Nephron progenitor cell (in vitro differentiated cells): Measurements from ENCODE around the gene SCAMP5.
A peak's percentile ranks its signal among the peaks of the same experiment; 100 is the strongest.

Experiments
- DNase-seq: peaks from one replicate; pipeline ENCODE4 v3.0.0; 2021
- H3K27ac Mint-ChIP-seq: 2 replicates; pipeline ENCODE4 v1.8.0; 2021; ENCODE audit warnings: mild to moderate bottlenecking, moderate library complexity, mixed read lengths
- H3K27me3 Mint-ChIP-seq: 2 replicates; pipeline ENCODE4 v1.8.0; 2021; ENCODE audit warnings: mild to moderate bottlenecking, low read depth, mixed read lengths; ENCODE audit not compliant: poor library complexity
- H3K36me3 Mint-ChIP-seq: 2 replicates; pipeline ENCODE4 v1.8.0; 2021; ENCODE audit warnings: low read depth, mixed read lengths
- H3K4me1 Mint-ChIP-seq: 2 replicates; pipeline ENCODE4 v1.8.0; 2021; ENCODE audit warnings: mixed read lengths
- H3K4me3 Mint-ChIP-seq: 2 replicates; pipeline ENCODE4 v1.8.0; 2021; ENCODE audit warnings: mild to moderate bottlenecking, moderate library complexity, mixed read lengths
- H3K9me3 Mint-ChIP-seq: 2 replicates; pipeline ENCODE4 v1.8.0; 2021; ENCODE audit warnings: mild to moderate bottlenecking, moderate library complexity, mixed read lengths
- TF ChIP-seq, protein P1 (sequence below): fragments of 200-600 bp; sonication (generic); IDR thresholded peaks from 2 replicates; pipeline ENCODE4 v1.5.0; 2021; ENCODE audit warnings: antibody characterized with exemption

The SCAMP5 gene

DNA sequence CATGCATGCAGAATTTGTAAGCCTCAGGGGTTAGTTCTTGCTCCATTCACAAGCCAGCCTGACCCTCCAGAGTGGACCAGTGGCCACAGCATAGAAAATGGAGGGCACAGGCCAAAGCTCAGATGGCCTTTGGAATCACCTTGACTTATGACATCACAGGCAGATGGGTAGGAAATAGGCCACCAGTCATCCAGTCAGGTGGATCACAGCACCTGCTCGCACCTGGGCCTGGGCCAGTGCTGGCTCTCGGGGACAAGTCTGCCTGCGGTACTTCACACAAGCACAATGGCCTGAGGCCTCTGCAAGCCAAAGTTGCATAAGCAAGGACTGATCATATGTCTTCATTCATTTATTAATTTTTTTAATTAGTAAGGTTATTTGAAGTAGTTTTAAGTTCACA lies 67.3 kb downstream of the SCAMP5 start:
- Mint-ChIP-seq H3K36me3 (peaks cover 31% of the 10 kb centered on the region), H3K9me3 (peaks cover 26% of the 10 kb centered on the region), H3K4me1 (peaks cover 35% of the 10 kb centered on the region), H3K4me3 (no peak overlapping the region), H3K27me3 (no peaks in the 10 kb centered on the region), H3K27ac (no peak overlapping the region)
- TF ChIP-seq, protein P1, sequence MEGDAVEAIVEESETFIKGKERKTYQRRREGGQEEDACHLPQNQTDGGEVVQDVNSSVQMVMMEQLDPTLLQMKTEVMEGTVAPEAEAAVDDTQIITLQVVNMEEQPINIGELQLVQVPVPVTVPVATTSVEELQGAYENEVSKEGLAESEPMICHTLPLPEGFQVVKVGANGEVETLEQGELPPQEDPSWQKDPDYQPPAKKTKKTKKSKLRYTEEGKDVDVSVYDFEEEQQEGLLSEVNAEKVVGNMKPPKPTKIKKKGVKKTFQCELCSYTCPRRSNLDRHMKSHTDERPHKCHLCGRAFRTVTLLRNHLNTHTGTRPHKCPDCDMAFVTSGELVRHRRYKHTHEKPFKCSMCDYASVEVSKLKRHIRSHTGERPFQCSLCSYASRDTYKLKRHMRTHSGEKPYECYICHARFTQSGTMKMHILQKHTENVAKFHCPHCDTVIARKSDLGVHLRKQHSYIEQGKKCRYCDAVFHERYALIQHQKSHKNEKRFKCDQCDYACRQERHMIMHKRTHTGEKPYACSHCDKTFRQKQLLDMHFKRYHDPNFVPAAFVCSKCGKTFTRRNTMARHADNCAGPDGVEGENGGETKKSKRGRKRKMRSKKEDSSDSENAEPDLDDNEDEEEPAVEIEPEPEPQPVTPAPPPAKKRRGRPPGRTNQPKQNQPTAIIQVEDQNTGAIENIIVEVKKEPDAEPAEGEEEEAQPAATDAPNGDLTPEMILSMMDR: no peak
- no peak for DNase-seq

DNA sequence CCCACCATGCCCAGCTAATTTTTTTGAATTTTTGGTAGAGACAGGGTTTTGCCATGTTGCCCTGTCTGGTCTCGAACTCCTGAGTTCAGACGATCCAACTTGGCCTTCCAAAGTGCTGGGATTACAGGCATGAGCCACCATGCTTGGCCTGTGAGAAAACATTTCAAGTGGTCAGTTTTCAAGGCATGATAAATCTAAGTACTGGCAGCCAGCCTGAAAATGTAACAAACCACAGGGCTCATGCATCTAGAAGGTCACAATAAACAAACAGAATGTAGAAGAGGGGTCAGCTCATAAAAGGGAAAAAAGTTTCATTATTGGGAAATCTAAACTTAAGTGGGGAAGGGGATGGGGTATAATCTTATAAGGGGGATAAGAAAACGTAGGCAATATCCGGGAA lies 68.0 kb downstream of the SCAMP5 start:
- TF ChIP-seq, protein P1: no peak
- Mint-ChIP-seq H3K27ac (no peak overlapping the region), H3K4me1 (peaks cover 30% of the 10 kb centered on the region), H3K4me3 (peak overlapping the region; percentile 16), H3K27me3 (no peaks in the 10 kb centered on the region), H3K36me3 (peaks cover 28% of the 10 kb centered on the region), H3K9me3 (peaks cover 26% of the 10 kb centered on the region)
- no peak for DNase-seq

DNA sequence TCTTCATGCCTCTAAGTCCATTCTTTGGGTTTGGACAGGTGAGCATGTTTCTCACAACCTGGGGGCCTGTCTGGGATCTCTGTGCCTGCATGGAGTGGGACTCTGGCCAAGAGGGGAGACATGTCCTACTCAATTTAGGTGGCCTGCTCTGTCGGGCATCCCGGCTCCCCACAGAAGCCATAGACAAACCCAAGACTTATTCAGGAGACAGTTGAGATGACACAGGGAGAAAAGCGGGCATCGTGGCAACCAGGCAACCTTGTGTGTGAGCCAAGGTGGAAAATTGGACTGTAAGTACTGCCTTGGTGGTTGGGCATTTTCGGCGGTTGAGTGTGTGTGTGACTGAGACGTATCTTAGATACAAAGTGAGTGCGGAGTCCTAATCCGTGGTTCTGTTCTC lies 68.5 kb downstream of the SCAMP5 start:
- TF ChIP-seq, protein P1: no peak
- Mint-ChIP-seq H3K27me3 (no peaks in the 10 kb centered on the region), H3K4me1 (peaks cover 27% of the 10 kb centered on the region), H3K27ac (peak overlapping the region; percentile 77), H3K4me3 (no peak overlapping the region), H3K36me3 (peaks cover 28% of the 10 kb centered on the region), H3K9me3 (peaks cover 26% of the 10 kb centered on the region)
- no peak for DNase-seq

DNA sequence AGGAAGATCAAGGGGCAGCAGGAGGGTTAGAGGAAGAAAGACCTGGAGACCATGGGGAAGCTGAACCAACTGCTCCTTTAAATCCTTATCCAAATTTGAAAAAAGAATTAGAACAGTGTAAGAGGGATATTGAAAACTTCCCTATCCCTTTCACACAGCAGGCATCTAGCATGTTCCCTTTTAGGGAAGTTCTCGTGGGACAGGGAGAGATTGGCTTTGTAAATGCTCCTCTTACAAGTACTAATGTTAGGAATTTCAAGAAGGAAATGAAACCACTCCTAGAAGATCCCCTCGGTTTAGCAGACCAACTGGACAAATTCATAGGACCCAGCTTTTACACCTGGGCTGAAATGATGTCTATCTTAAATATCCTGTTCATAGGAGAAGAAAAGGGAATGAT lies 69.5 kb downstream of the SCAMP5 start:
- no peak for DNase-seq
- Mint-ChIP-seq H3K36me3 (peaks cover 28% of the 10 kb centered on the region), H3K4me3 (no peak overlapping the region), H3K27me3 (peaks cover 3% of the 10 kb centered on the region), H3K9me3 (peaks cover 26% of the 10 kb centered on the region), H3K4me1 (peaks cover 33% of the 10 kb centered on the region), H3K27ac (peak overlapping the region; percentile 32)
- TF ChIP-seq, protein P1: no peak

DNA sequence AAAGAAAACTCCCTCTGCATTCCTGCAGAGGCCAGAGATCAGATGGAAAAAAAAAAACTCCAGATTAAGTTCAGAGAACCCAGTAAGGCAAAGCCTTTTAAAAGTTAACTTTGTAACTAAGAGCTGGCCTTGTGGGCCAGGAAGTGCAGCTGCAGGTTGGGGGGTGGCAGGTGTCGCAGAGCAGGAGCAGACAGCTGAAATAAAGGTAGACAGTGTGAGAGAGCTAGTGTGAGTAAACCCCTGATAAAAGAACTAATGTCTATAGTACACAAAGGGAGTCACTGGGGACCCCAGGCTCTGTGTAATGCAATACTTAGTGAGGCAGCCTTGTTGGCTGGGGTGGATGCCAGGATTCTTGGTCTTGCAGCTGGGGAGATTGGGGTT lies 70.1 kb downstream of the SCAMP5 start:
- TF ChIP-seq, protein P1: no peak
- Mint-ChIP-seq H3K9me3 (peaks cover 26% of the 10 kb centered on the region), H3K27ac (peak overlapping the region; percentile 32), H3K36me3 (peaks cover 28% of the 10 kb centered on the region), H3K4me3 (no peak overlapping the region), H3K27me3 (peaks cover 6% of the 10 kb centered on the region), H3K4me1 (peaks cover 33% of the 10 kb centered on the region)
- no peak for DNase-seq

DNA sequence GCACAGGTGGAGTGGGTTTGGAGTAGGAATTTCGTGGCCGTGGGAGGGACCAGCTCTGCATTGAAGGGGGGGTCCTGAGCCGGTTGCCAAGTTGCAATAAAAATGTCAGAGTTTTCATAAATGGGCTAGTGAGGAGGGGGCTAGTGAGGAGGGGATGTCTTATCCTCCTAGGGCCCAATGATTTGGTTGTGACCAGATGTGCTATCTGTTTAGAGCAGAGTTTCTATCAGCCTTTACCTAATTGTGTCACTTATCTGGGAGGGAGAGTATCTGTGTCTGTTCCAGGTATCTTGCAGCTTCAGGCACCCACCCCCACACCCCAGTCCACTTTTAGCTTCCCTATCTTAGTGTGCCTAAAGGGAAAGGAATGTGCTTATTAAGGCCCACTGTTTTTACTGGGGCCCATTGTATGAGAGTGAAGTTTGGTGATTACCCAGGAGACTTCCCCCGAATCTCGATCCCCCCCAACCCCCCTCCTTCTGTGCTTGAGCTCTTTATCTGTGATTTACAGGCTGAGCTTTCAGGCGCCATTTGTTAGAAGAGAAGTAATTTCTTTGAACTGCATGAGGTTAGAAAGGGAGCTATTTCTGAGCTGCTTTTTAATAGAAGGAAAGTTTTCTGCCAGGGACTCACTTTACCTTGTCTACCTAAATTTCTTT lies 70.6 kb downstream of the SCAMP5 start:
- Mint-ChIP-seq H3K4me3 (no peak overlapping the region), H3K36me3 (peaks cover 28% of the 10 kb centered on the region), H3K27me3 (peaks cover 10% of the 10 kb centered on the region), H3K27ac (no peak overlapping the region), H3K9me3 (peaks cover 26% of the 10 kb centered on the region), H3K4me1 (peaks cover 33% of the 10 kb centered on the region)
- TF ChIP-seq, protein P1: no peak
- no peak for DNase-seq
